OCI-LY7 (cell line): ENCODE measurements around the gene PTPRM.

Experiments used
- EZH2phosphoT487 ChIP-seq: fragments of 200-600 bp; sonication (generic); IDR thresholded peaks from 2 replicates; pipeline ENCODE4 v1.6.1; 2018; ENCODE audit warnings: low read depth, borderline replicate concordance, mild to moderate bottlenecking, mixed run types, antibody characterized with exemption, low read length, moderate library complexity, mixed read lengths
- TF ChIP-seq, protein P1 (sequence below): fragments of 200-600 bp; sonication (generic); conservative IDR thresholded peaks from 2 replicates; pipeline ENCODE4 v1.5.1; 2014; ENCODE audit warnings: mild to moderate bottlenecking, antibody characterized with exemption, low read length, moderate library complexity, mixed read lengths

DNA sequence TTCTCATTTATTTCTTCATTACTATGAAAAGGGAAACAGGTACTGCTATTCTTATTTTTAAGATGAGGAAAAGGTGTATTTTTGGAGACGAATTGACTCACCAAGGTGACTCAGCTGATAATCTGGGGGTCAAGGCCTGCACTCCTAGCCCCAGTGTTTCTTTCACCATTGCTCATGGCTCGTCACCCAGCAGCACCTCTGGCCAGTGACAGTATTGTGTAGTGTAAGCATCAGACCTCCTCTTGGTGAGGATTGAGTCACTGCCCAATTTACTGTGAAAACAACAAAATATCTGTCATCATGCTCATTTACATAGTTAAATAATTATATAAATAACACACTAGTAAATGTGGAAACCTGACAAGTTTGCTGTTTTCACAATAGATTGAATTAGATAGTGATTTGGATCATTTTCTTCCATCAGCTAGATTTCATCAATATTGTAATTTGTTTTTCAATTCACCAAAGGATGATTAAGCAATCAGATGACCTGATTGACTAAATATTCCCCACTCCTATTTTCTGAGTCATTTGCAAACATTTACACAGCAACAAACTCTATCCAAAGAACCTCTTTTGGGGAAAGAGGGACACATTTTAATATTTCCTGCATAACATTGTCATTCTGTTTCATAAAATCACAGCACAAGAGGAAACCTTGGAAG lies 549.4 kb downstream of the PTPRM start:
- TF ChIP-seq, protein P1, sequence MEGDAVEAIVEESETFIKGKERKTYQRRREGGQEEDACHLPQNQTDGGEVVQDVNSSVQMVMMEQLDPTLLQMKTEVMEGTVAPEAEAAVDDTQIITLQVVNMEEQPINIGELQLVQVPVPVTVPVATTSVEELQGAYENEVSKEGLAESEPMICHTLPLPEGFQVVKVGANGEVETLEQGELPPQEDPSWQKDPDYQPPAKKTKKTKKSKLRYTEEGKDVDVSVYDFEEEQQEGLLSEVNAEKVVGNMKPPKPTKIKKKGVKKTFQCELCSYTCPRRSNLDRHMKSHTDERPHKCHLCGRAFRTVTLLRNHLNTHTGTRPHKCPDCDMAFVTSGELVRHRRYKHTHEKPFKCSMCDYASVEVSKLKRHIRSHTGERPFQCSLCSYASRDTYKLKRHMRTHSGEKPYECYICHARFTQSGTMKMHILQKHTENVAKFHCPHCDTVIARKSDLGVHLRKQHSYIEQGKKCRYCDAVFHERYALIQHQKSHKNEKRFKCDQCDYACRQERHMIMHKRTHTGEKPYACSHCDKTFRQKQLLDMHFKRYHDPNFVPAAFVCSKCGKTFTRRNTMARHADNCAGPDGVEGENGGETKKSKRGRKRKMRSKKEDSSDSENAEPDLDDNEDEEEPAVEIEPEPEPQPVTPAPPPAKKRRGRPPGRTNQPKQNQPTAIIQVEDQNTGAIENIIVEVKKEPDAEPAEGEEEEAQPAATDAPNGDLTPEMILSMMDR = no peak
- no peak for TF ChIP-seq EZH2phosphoT487
